ENCODE measurements around the gene LILRA6.

DNA sequence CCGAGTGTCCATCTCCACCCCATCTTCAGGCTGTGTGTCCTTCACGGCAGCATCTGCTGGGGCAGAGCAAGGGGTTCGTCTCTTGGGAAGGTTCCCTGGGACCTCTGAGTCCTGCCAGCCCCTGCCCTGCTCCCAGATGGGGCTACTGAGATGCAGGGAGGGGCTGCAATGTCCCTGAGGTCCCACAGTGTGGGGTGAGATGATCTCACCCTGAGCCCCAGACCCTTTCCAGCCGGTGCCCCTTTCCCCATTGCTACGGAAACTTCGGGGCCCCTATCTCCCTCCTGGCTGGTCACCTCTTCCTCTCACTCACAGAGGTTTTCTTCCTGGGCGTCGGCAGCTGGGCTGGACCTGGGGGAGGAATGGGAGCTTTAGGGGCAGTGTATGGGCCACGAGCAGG is 33.4 kb upstream of the LILRA6 start:
- TF ChIP-seq CTCF (IDR thresholded peaks at IDR 0.05; ENCODE audit: insufficient read depth, low read length, poor library complexity, severe bottlenecking) = no peak
- no peak for TF ChIP-seq EZH2phosphoT487 (conservative IDR thresholded peaks at IDR 0.05; ENCODE audit: low read length)
